Neural cell (in vitro differentiated cells): ENCODE data around the gene FEN1. TPM values are rescaled to one million over a fixed set of nuclear protein-coding genes. Genes with fewer than 3 reads are reported as not detected.

Source experiments
- H2AFZ ChIP-seq: fragments of 200-600, 300-800 bp; sonication (generic), shearing (Covaris generic); 2 replicates; pipeline ENCODE4 v1.6.0; 2014; ENCODE audit warnings: low read depth, mild to moderate bottlenecking, antibody characterized with exemption, low read length, moderate library complexity
- H3F3A ChIP-seq: fragments of 200-600 bp; shearing (Covaris generic); 2 replicates; pipeline ENCODE4 v1.6.1; 2016; ENCODE audit warnings: mild to moderate bottlenecking, moderate library complexity, mixed read lengths, antibody characterized with exemption, low read length; ENCODE audit not compliant: insufficient read depth, poor library complexity, severe bottlenecking
- H3K27ac ChIP-seq: fragments of 200-600, 300-800 bp; sonication (generic), shearing (Covaris generic); 2 replicates; pipeline ENCODE4 v1.5.1; 2014; ENCODE audit warnings: mild to moderate bottlenecking, low read length, moderate library complexity
- H3K27me3 ChIP-seq: fragments of 300-800, 200-600 bp; sonication (generic), shearing (Covaris generic); 2 replicates; pipeline ENCODE4 v1.6.0; 2014; ENCODE audit warnings: mild to moderate bottlenecking, low read depth, low read length, moderate library complexity; ENCODE audit not compliant: insufficient read depth
- H3K36me3 ChIP-seq: fragments of 300-800, 200-600 bp; sonication (generic), shearing (Covaris generic); 2 replicates; pipeline ENCODE4 v1.5.1; 2014; ENCODE audit warnings: mild to moderate bottlenecking, antibody characterized with exemption, low read length, moderate library complexity; ENCODE audit not compliant: insufficient read depth
- H3K4me2 ChIP-seq: fragments of 300-800, 200-600 bp; sonication (generic), shearing (Covaris generic); 2 replicates; pipeline ENCODE4 v1.6.0; 2014; ENCODE audit warnings: mild to moderate bottlenecking, low read length
- H3K4me3 ChIP-seq: fragments of 300-800, 200-600 bp; sonication (generic), shearing (Covaris generic); 2 replicates; pipeline ENCODE4 v1.5.1; 2014; ENCODE audit warnings: mild to moderate bottlenecking, low read length, moderate library complexity
- H3K79me2 ChIP-seq: fragments of 200-600 bp; shearing (Covaris generic); replicated peaks from 2 replicates; pipeline ENCODE4 v1.6.0; 2014; ENCODE audit warnings: mild to moderate bottlenecking, low read length, moderate library complexity; ENCODE audit not compliant: insufficient read depth
- H3K9ac ChIP-seq: fragments of 300-800, 200-600 bp; sonication (generic), shearing (Covaris generic); 2 replicates; pipeline ENCODE4 v1.6.1; 2016; ENCODE audit warnings: mild to moderate bottlenecking, low read length, mixed read lengths
- H3K9me2 ChIP-seq: fragments of 200-600 bp; shearing (Covaris generic); 2 replicates; pipeline ENCODE4 v1.6.1; 2016; ENCODE audit warnings: mild to moderate bottlenecking, low read length, mixed read lengths; ENCODE audit not compliant: insufficient read depth
- H3K9me3 ChIP-seq: fragments of 200-600, 300-800 bp; sonication (generic), shearing (Covaris generic); 2 replicates; pipeline ENCODE4 v1.6.1; 2016; ENCODE audit warnings: mild to moderate bottlenecking, mixed run types, low read length, moderate library complexity, mixed read lengths
- H4K20me1 ChIP-seq: fragments of 200-600 bp; shearing (Covaris generic); 2 replicates; pipeline ENCODE4 v1.6.1; 2016; ENCODE audit warnings: mild to moderate bottlenecking, mixed run types; ENCODE audit not compliant: insufficient read depth
- CTCF ChIP-seq: fragments of 450-650 bp; IDR thresholded peaks from 2 replicates; pipeline ENCODE4 v1.5.1; 2014; ENCODE audit warnings: antibody characterized with exemption, mild to moderate bottlenecking, moderate library complexity; ENCODE audit not compliant: poor library complexity, severe bottlenecking
- EP300 ChIP-seq: fragments of 450-650 bp; conservative IDR thresholded peaks from 2 replicates; pipeline ENCODE4 v1.6.1; 2014; ENCODE audit warnings: antibody characterized with exemption, mild to moderate bottlenecking, moderate library complexity; ENCODE audit not compliant: poor library complexity, severe bottlenecking
- EZH2 ChIP-seq: fragments of 200-600, 300-800 bp; shearing (Covaris generic), sonication (generic); IDR thresholded peaks from 2 replicates; pipeline ENCODE4 v1.6.1; 2014; ENCODE audit warnings: antibody characterized with exemption, low read length, borderline replicate concordance, mild to moderate bottlenecking; ENCODE audit not compliant: insufficient read depth, poor library complexity, severe bottlenecking
- MXI1 ChIP-seq: fragments of 450-650 bp; conservative IDR thresholded peaks from 2 replicates; pipeline ENCODE4 v1.6.1; 2014; ENCODE audit warnings: antibody characterized with exemption, mild to moderate bottlenecking; ENCODE audit not compliant: poor library complexity, severe bottlenecking
- POLR2AphosphoS5 ChIP-seq: IDR thresholded peaks from 2 replicates; pipeline ENCODE4 v1.6.1; 2012
- RAD21 ChIP-seq: fragments of 450-650 bp; conservative IDR thresholded peaks from 2 replicates; pipeline ENCODE4 v1.6.1; 2014; ENCODE audit warnings: antibody characterized with exemption, mild to moderate bottlenecking, moderate library complexity
- REST ChIP-seq: IDR thresholded peaks from 2 replicates; pipeline ENCODE4 v1.6.1; 2012; ENCODE audit warnings: borderline replicate concordance
- SMC3 ChIP-seq: fragments of 450-650 bp; conservative IDR thresholded peaks from 2 replicates; pipeline ENCODE4 v1.6.1; 2014; ENCODE audit warnings: antibody characterized with exemption, mild to moderate bottlenecking, moderate library complexity; ENCODE audit not compliant: poor library complexity
- TAF1 ChIP-seq: IDR thresholded peaks from 2 replicates; pipeline ENCODE4 v1.6.1; 2012; ENCODE audit warnings: low read depth
- polyA plus RNA-seq: library from polyadenylated mRNA; depleted of rRNA; stranded (reverse); fragments of >200 nt; gene quantifications from 2 replicates; pipeline ENCODE4 v1.2.3, GENCODE V29; 2014

The FEN1 gene
- polyA plus RNA-seq, 1 donor from 2014 or later = 27.2 TPM

GRCh38 chr11:61832754-61833153, 40.0 kb downstream of the FEN1 start:
- Histone ChIP-seq H3K4me2 (no peak overlapping the region), H3K9me3 (no peaks in the 10 kb centered on the region), H3K79me2 (peaks cover 95% of the 10 kb centered on the region), H4K20me1 (peaks cover 8% of the 10 kb centered on the region), H3K4me3 (no peak overlapping the region), H3K27me3 (no peaks in the 10 kb centered on the region), H2AFZ (no peak overlapping the region), H3K27ac (no peak overlapping the region), H3K36me3 (no peaks in the 10 kb centered on the region), H3K9me2 (no peaks in the 10 kb centered on the region), H3K9ac (no peak overlapping the region), H3F3A (no peaks in the 10 kb centered on the region)
- no peak for TF ChIP-seq SMC3
- no peak for TF ChIP-seq REST
- TF ChIP-seq EZH2 = no peak
- no peak for TF ChIP-seq POLR2AphosphoS5

GRCh38 chr11:61833471-61833870, 40.8 kb downstream of the FEN1 start:
- H3K9ac ChIP-seq = no peak overlapping the region
- H3F3A ChIP-seq = no peaks in the 10 kb centered on the region
- no peaks in the 10 kb centered on the region for H3K36me3 ChIP-seq
- no peaks in the 10 kb centered on the region for H3K9me3 ChIP-seq
- peaks cover 8% of the 10 kb centered on the region for H4K20me1 ChIP-seq
- no peaks in the 10 kb centered on the region for H3K27me3 ChIP-seq
- H3K9me2 ChIP-seq = no peaks in the 10 kb centered on the region
- no peak overlapping the region for H2AFZ ChIP-seq
- TF ChIP-seq RAD21 (no peak), POLR2AphosphoS5 (no peak), TAF1 (no peak), CTCF (no peak), SMC3 (no peak), REST (no peak), MXI1 (no peak), EZH2 (no peak), EP300 (no peak)
- H3K27ac ChIP-seq = no peak overlapping the region
- peak overlapping the region; percentile 7 for H3K4me3 ChIP-seq
- H3K4me2 ChIP-seq = no peak overlapping the region
- peaks cover 92% of the 10 kb centered on the region for H3K79me2 ChIP-seq
